NCI-H1930 (cell line): Measurements from ENCODE around the gene BLTP1.

Experiments
- DNase-seq, 2 experiments: peaks; one replicate each; lab custom pipeline; 2025; lab: John Stamatoyannopoulos, UW

BLTP1 gene

DNA sequence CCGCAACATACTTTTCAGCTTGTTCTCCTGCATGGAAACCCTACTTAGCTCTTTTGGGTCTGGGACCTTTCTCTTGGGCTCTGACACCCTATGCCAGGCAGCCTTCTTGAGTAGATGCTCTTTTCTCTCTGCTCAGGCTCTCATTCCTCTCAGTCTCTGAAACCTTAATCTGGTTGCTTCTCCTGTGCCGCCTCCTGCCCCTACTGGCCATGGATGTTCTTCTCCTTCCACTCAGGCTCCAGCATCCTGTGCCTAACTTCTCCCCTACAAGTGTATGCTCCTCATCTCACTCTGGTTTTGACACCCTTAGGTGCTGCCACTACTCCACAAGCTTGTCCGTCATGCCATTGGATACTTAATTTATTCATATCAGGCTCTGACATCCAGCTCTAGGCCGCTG lies 15.2 kb downstream of the BLTP1 start:
- DNase-seq: no peak

DNA sequence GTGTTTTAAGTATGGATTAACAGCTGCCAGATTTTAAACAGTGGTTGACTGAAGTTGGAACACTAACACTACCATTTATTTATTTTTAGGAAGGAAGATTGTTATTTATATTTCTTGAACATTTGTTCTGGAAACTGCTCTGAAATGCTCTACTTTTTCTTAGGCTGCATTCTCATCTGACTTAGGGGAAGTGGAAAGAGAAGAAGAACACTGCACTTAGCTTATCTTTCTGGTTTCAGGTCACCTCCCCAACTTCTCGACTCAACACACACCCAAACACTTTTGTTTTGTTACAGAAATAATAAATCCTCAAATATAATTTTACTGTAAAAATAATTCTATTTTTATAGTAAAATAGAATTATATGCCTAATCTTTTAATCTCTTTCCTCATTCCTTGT lies 18.6 kb downstream of the BLTP1 start:
- DNase-seq: no peak

DNA sequence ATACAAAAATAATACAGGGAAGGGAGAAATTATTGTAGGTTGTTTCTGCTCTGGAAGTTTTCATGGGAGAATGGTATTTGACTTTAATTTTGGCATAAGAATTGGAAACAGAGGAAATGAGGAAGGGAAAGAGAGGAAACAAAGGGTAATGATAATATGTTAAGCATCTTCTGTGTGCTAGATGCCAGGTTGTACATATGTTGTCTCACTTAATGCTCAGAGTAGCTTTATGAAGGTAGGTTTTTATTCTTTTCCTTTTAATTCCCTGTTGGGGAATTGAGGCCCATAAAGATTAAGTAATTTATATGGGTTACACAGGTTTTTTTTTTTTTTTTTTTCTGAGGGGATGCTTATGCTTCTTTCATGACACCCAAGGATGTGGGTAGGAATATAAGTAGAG lies 19.2 kb downstream of the BLTP1 start:
- no peak for DNase-seq

DNA sequence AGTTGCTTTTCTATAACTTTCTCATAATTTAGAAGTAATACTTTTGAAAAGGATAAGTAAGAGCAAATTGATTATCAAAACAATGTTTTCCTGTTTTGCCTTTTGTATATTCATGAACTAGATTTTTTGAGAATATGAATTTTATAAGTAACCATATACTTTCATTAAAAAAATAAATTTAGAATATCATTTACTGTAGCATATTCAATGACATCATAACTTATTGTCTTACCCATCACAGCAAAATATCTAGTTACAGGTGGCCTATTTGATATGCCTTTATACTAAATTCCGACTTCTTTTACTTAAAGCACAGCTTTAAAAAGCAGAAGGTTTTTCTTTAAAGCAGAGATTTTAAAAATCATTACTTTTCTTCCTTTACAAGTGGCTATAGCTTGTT lies 20.1 kb downstream of the BLTP1 start:
- no peak for DNase-seq

DNA sequence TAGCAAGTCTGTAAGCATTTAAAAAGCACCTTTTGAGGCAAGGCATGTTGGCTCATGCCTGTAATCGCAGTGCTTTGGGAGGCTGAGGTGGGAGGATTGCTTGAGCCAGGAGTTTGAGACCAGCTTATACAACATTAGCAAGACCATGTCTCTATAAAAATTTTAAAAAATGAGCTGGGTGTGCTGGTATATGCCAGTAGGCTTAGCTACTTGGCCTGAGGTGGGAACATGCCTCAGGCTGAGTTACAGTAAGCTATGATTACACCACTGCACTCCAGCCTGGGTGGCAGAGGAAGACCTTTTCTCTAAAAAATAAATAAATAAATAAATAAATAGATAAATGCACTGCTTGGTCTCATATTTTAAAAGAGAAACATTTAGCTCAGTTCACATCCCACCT lies 26.8 kb downstream of the BLTP1 start:
- DNase-seq: no peak

DNA sequence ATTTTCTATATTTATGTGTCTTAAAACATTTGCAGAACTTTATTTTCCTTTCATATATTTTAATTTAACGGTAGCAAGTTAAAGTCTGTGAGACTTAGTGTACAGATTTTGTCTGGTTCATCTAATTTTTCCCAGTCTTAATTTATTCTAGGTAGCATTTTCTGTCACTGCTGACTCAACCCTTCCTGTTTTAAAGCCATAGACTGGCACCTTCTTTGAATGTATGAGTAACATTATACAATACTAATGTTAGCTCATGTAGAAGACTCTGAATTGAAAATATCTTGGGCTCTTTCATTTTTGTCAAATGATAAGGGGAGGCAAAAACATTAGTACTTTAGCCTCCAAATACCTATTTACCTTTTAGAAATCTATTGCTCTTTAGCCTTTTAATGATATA lies 43.6 kb downstream of the BLTP1 start:
- DNase-seq: no peak
